Ascending aorta (tissue), 2 donors: ENCODE data around the gene SDE2. TPM values are rescaled to one million over a fixed set of nuclear protein-coding genes. Genes with fewer than 3 reads are reported as not detected.
"Not testable (repeated sequence)": the region's sequence is repeated elsewhere in the genome, so short reads cannot be mapped to it uniquely, and the experiment has no call there.

Experiments
- DNase-seq, 2 donors: peaks; one replicate each; pipeline ENCODE4 v3.0.0-alpha.2; 2019; ENCODE audit warnings: low spot score in 2 of 2
- H3K27ac ChIP-seq, 2 donors: fragments of 200-600 bp; sonication (generic); one replicate each; pipeline ENCODE4 v1.5.1; 2016 to 2017; ENCODE audit warnings: mild to moderate bottlenecking in 1 of 2
- H3K27me3 ChIP-seq: fragments of 200-600 bp; sonication (generic); one replicate; pipeline ENCODE4 v1.5.1; 2017
- H3K36me3 ChIP-seq, 2 donors: fragments of 200-600 bp; sonication (generic); one replicate each; pipeline ENCODE4 v1.5.1; 2016
- H3K4me1 ChIP-seq, 2 donors: fragments of 200-600 bp; sonication (generic); one replicate each; pipeline ENCODE4 v1.5.1; 2016 to 2017; ENCODE audit warnings: mild to moderate bottlenecking in 1 of 2
- H3K4me3 ChIP-seq, 2 donors: fragments of 200-600 bp; sonication (generic); one replicate each; pipeline ENCODE4 v1.5.1; 2016 to 2017; ENCODE audit warnings: mild to moderate bottlenecking in 1 of 2
- H3K9me3 ChIP-seq, 2 donors: fragments of 200-600 bp; sonication (generic); one replicate each; pipeline ENCODE4 v1.5.1; 2016
- CTCF ChIP-seq, 3 experiments: fragments of 200-600 bp in 2 of 3; fragments of 450-650 bp in 1 of 3; sonication (generic) in 2 of 3; IDR thresholded peaks; one replicate each; pipeline ENCODE4 v1.5.1; 2016 to 2019; ENCODE audit warnings: antibody characterized with exemption in 3 of 3, mild to moderate bottlenecking in 1 of 3, moderate library complexity in 1 of 3
- intact Hi-C: fragments of 100-400 bp; cut with DNase I; formaldehyde crosslinking; loops from one replicate; pipeline ENCODE4 v1.15.1; 2023
- total RNA-seq: library from RNA; depleted of rRNA; stranded (reverse); fragments of >200 nt; gene quantifications from one replicate; pipeline ENCODE4 v1.1.0, GENCODE V29; 2016

The SDE2 gene
- total RNA-seq, 1 donor from 2014 or later: 12.3 TPM

DNA sequence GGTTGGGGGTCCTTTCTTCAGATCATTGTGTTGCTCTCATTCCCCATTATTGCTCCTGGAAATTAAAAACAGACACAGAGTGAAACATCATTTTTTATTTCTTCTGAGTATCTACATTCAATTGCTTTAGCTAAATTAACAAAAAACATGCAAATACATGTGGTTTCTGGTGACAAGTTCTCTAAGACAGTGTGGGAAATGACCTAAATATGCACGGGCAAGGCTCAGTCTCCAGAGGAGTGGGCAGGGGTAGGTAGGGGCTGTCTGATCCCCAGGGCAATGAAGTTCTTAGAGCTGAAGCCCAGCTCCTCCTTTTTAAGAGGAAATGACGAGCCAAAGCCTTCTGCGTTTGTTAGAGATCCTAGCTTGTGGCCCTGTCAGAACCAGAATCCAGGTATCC, 62.6 kb downstream of the SDE2 start:
- Histone ChIP-seq H3K27me3 (no peaks in the 10 kb centered on the region), H3K36me3 (no peaks in the 10 kb centered on the region), H3K9me3 (no peaks in the 10 kb centered on the region), H3K27ac (no peak overlapping the region), H3K4me1 (peaks cover 8 to 14% of the 10 kb centered on the region in 2 donors), H3K4me3 (no peak overlapping the region)
- TF ChIP-seq CTCF (IDR thresholded peaks at IDR 0.05): no peak
- intact Hi-C loops: no loop called here
- no peak for DNase-seq

DNA sequence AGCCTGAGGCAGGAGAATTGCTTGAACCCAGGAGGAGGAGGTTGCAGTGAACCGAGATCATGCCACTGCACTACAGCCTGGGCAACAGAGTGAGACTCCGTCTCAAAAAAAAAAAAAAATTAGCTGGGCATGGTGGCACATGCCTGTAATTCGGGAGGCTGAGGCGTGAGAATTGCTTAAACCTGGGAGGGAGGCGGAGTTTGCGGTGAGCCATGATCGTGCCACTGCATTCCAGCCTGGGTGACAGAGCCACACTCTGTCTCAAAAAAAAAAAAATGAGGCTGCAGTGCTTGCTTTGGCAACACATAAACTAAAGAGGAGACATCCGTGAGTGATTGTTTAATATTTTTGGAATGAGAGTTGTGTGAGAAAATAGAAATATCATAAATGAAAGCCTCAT, 63.1 kb downstream of the SDE2 start:
- DNase-seq, intact Hi-C loops, H3K27me3 ChIP-seq, H3K4me1 ChIP-seq, H3K9me3 ChIP-seq, H3K27ac ChIP-seq, H3K4me3 ChIP-seq, H3K36me3 ChIP-seq: not testable (repeated sequence)

GRCh38 chr1:225934711-225935110, 64.4 kb downstream of the SDE2 start:
- DNase-seq: no peak
- Histone ChIP-seq H3K4me3 (no peak overlapping the region), H3K9me3 (no peaks in the 10 kb centered on the region), H3K27me3 (no peaks in the 10 kb centered on the region), H3K36me3 (no peaks in the 10 kb centered on the region), H3K4me1 (no peaks in the 10 kb centered on the region), H3K27ac (no peak overlapping the region)
- no peak for TF ChIP-seq CTCF (IDR thresholded peaks at IDR 0.05)
- intact Hi-C loops: no loop called here

- Histone ChIP-seq H3K4me1 (no peaks in the 10 kb centered on the region), H3K27me3 (no peaks in the 10 kb centered on the region), H3K4me3 (no peak overlapping the region), H3K36me3 (no peaks in the 10 kb centered on the region), H3K9me3 (no peaks in the 10 kb centered on the region), H3K27ac (no peak overlapping the region)
- no peak for TF ChIP-seq CTCF (IDR thresholded peaks at IDR 0.05)
- intact Hi-C loops: no loop called here
- no peak for DNase-seq
Observed at GRCh38 chr1:225933072-225933471, 66.1 kb downstream of the SDE2 start.

Other genes with a start within 250 kb of the SDE2 start
- 49.4 TPM for gene SRP9, start 221.5 kb downstream of the SDE2 start, total RNA-seq
- 127 TPM for gene EPHX1, start 189.2 kb downstream of the SDE2 start, total RNA-seq
- 41.3 TPM for gene TMEM63A, start 117.0 kb downstream of the SDE2 start, total RNA-seq
- not detected for gene LEFTY1, start 110.2 kb downstream of the SDE2 start, total RNA-seq
- 126 TPM for gene PYCR2, start 75.1 kb downstream of the SDE2 start, total RNA-seq
- gene LEFTY2, start 58.1 kb downstream of the SDE2 start, total RNA-seq: 2.6 TPM
- gene H3-3A, start 63.4 kb upstream of the SDE2 start, total RNA-seq: 214 TPM
- gene ACBD3, start 187.4 kb upstream of the SDE2 start, total RNA-seq: 31.5 TPM
- not detected for gene MIXL1, start 224.3 kb upstream of the SDE2 start, total RNA-seq